Measurements from ENCODE around the gene SP100. TPM values are rescaled to one million over a fixed set of nuclear protein-coding genes. Genes with fewer than 3 reads are reported as not detected.

The SP100 gene
- total RNA-seq, 1 donor from 2014 or later, result 120 TPM

GRCh38 chr2:230512955-230513748 is 97.2 kb downstream of the SP100 start:
- H3K27ac Mint-ChIP-seq (ENCODE audit: unreplicated experiment), result no peak overlapping the region
- peaks cover 10% of the 10 kb centered on the region for H3K9me3 Mint-ChIP-seq (ENCODE audit: unreplicated experiment)
- TF ChIP-seq CTCF (IDR thresholded peaks at IDR 0.05), result no peak
- peaks cover 20% of the 10 kb centered on the region for H3K36me3 Mint-ChIP-seq (ENCODE audit: unreplicated experiment)
- H3K4me1 Mint-ChIP-seq (ENCODE audit: unreplicated experiment), result no peaks in the 10 kb centered on the region
- H3K4me3 Mint-ChIP-seq (ENCODE audit: unreplicated experiment), result no peak overlapping the region
- no peaks in the 10 kb centered on the region for H3K27me3 Mint-ChIP-seq (ENCODE audit: unreplicated experiment)
- DNase-seq (ENCODE audit: extremely low spot score, unreplicated experiment), result no peak

DNA sequence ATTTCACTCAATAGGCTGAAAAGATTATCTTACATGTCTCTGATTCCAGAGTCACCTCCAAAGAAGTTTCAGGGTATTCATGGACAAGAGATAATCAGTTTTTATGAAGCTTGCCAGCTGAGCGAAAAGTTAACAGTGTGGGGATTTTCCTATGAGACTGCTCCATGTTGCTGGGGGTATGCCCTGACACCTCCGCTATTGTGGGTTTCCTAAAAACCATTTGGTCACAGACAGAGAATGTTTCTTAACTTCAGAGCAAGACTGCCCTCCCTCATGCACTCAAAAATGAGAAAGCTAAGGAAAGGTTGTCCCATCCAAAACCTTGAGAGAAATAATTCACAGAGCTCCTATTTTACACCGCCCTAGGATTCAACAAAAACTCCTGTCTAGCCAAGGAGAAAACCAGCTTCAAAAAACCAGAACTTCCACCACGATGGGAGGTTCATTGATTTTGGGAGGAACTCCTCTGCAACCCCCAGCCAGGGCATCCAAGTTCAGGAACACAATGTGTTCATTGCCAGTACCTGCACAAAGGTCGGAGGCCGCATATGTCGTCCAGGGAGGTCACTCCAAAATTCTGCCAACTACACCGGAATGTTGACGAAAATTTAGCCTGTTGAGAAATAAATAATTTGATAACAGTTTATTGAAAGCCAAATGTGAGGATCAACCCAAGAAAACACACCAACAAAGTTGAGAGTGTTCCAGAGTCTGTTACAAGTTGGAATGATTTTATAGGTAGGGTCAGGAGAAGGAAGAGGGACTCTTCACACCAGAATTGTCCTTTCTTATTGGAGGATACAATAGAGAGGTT is 104.3 kb downstream of the SP100 start:
- TF ChIP-seq CTCF (IDR thresholded peaks at IDR 0.05), result no peak
- Mint-ChIP-seq H3K9me3 (ENCODE audit: unreplicated experiment) (peaks cover 24% of the 10 kb centered on the region), H3K27me3 (ENCODE audit: unreplicated experiment) (no peaks in the 10 kb centered on the region), H3K27ac (ENCODE audit: unreplicated experiment) (no peak overlapping the region), H3K36me3 (ENCODE audit: unreplicated experiment) (peaks cover 29% of the 10 kb centered on the region), H3K4me3 (ENCODE audit: unreplicated experiment) (no peak overlapping the region), H3K4me1 (ENCODE audit: unreplicated experiment) (no peaks in the 10 kb centered on the region)
- DNase-seq (ENCODE audit: extremely low spot score, unreplicated experiment), result no peak

GRCh38 chr2:230520875-230521155 is 104.8 kb downstream of the SP100 start:
- Mint-ChIP-seq H3K4me3 (ENCODE audit: unreplicated experiment) (no peak overlapping the region), H3K36me3 (ENCODE audit: unreplicated experiment) (peaks cover 29% of the 10 kb centered on the region), H3K27ac (ENCODE audit: unreplicated experiment) (no peak overlapping the region), H3K27me3 (ENCODE audit: unreplicated experiment) (no peaks in the 10 kb centered on the region), H3K9me3 (ENCODE audit: unreplicated experiment) (peaks cover 22% of the 10 kb centered on the region), H3K4me1 (ENCODE audit: unreplicated experiment) (no peaks in the 10 kb centered on the region)
- DNase-seq (ENCODE audit: extremely low spot score, unreplicated experiment), result no peak
- TF ChIP-seq CTCF (IDR thresholded peaks at IDR 0.05), result no peak

DNA sequence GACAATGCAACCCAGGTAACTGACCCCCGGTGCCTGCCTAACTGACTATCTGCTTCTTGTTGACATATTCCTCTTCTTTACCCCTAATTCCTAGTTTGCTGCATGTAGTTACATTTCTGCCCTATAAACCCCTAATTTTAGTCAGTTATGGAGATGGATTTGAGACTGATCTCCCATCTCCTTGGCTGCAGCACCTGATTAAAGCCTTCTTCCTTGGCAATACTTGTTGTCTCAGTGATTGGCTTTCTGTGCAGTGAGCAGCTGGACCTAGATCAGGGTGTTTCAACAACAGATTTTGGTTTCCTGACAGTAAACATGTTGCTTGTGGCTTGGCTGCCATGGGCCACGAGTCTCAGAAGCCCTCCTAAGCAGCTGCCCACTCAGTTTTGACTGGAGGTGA is 105.4 kb downstream of the SP100 start:
- Mint-ChIP-seq H3K9me3 (ENCODE audit: unreplicated experiment) (peaks cover 22% of the 10 kb centered on the region), H3K27me3 (ENCODE audit: unreplicated experiment) (no peaks in the 10 kb centered on the region), H3K4me1 (ENCODE audit: unreplicated experiment) (no peaks in the 10 kb centered on the region), H3K4me3 (ENCODE audit: unreplicated experiment) (no peak overlapping the region), H3K36me3 (ENCODE audit: unreplicated experiment) (peaks cover 27% of the 10 kb centered on the region), H3K27ac (ENCODE audit: unreplicated experiment) (no peak overlapping the region)
- TF ChIP-seq CTCF (IDR thresholded peaks at IDR 0.05), result no peak
- DNase-seq (ENCODE audit: extremely low spot score, unreplicated experiment), result no peak

GRCh38 chr2:230525682-230526081 is 109.7 kb downstream of the SP100 start:
- no peaks in the 10 kb centered on the region for H3K27me3 Mint-ChIP-seq (ENCODE audit: unreplicated experiment)
- H3K36me3 Mint-ChIP-seq (ENCODE audit: unreplicated experiment), result peaks cover 21% of the 10 kb centered on the region
- H3K4me3 Mint-ChIP-seq (ENCODE audit: unreplicated experiment), result no peak overlapping the region
- no peak for TF ChIP-seq CTCF (IDR thresholded peaks at IDR 0.05)
- H3K27ac Mint-ChIP-seq (ENCODE audit: unreplicated experiment), result no peak overlapping the region
- peaks cover 49% of the 10 kb centered on the region for H3K9me3 Mint-ChIP-seq (ENCODE audit: unreplicated experiment)
- DNase-seq (ENCODE audit: extremely low spot score, unreplicated experiment), result no peak
- H3K4me1 Mint-ChIP-seq (ENCODE audit: unreplicated experiment), result no peaks in the 10 kb centered on the region
